ENCODE results near the gene HRH2.

- TF ChIP-seq CTCF (IDR thresholded peaks at IDR 0.05) (peak; percentile 96 to 99 (median 97)), POLR2A (IDR thresholded peaks at IDR 0.05) (no peak)
Measured at GRCh38 chr5:175729829-175730277, 72.0 kb downstream of the HRH2 start.
